GM20000 (cell line): ENCODE measurements around the gene MAPK1.
"Not testable (repeated sequence)": the region's sequence is repeated elsewhere in the genome, so short reads cannot be mapped to it uniquely, and the experiment has no call there.

ENCODE experiments used
- DNase-seq: peaks from one replicate; pipeline ENCODE4 v3.0.0; 2012; ENCODE audit warnings: low spot score
- TF ChIP-seq, protein P1 (sequence below): IDR thresholded peaks from 2 replicates; pipeline ENCODE4 v1.5.1; 2012; ENCODE audit warnings: mild to moderate bottlenecking, control low read depth; ENCODE audit errors: extremely low read depth, missing control alignments

Gene MAPK1

DNA sequence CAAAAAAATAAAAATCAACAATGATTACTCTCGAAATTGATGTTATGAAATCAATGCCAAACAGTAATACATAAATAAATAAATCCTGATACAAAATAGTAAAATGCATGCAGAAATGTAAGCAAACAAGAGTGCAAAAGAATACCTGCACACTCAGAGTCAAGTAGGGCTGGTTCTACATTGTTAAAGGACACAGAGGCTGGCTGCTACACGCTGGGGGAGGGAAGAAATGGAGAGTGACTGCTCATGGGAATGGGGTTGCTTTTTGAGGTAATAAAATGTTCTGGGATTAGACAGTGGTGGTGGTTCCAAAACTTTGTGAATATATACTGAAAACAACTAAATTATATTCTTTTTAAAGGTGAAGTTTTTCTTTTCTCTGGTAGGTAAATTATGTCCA is 32.1 kb downstream of the MAPK1 start:
- TF ChIP-seq, protein P1, sequence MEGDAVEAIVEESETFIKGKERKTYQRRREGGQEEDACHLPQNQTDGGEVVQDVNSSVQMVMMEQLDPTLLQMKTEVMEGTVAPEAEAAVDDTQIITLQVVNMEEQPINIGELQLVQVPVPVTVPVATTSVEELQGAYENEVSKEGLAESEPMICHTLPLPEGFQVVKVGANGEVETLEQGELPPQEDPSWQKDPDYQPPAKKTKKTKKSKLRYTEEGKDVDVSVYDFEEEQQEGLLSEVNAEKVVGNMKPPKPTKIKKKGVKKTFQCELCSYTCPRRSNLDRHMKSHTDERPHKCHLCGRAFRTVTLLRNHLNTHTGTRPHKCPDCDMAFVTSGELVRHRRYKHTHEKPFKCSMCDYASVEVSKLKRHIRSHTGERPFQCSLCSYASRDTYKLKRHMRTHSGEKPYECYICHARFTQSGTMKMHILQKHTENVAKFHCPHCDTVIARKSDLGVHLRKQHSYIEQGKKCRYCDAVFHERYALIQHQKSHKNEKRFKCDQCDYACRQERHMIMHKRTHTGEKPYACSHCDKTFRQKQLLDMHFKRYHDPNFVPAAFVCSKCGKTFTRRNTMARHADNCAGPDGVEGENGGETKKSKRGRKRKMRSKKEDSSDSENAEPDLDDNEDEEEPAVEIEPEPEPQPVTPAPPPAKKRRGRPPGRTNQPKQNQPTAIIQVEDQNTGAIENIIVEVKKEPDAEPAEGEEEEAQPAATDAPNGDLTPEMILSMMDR, result no peak
- DNase-seq, result no peak

- TF ChIP-seq, protein P1, result no peak
- DNase-seq, result no peak
Observed at GRCh38 chr22:21834869-21835268, 32.6 kb downstream of the MAPK1 start.

- DNase-seq, result no peak
- TF ChIP-seq, protein P1, result no peak
Observed at GRCh38 chr22:21832291-21833290, 34.9 kb downstream of the MAPK1 start.

GRCh38 chr22:21829523-21829922 is 37.9 kb downstream of the MAPK1 start:
- DNase-seq, result no peak
- TF ChIP-seq, protein P1, result no peak

DNA sequence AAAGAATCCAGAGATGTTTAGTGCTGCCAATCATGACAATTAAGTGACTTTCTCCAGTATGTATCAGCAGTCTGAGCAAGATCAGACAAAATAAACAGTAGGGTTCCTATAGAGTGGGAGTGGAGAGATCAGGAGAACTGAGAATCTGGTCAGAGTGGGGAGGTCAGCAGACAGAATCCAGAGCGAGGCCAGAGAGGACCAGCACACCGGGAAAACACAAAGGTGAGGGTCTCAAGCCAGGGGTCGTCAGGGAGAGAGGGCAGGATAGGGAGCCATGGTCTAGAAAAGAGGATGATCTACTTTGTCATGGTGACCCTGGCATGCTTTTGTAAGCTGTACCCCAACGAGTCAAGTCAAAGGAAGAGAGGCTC is 39.2 kb downstream of the MAPK1 start:
- TF ChIP-seq, protein P1, result no peak
- DNase-seq, result no peak

- no peak for DNase-seq
- TF ChIP-seq, protein P1, result no peak
Observed at GRCh38 chr22:21827628-21828267, 39.7 kb downstream of the MAPK1 start.

GRCh38 chr22:21826204-21826603 is 41.2 kb downstream of the MAPK1 start:
- TF ChIP-seq, protein P1, result no peak

GRCh38 chr22:21824962-21825361 is 42.5 kb downstream of the MAPK1 start:
- not testable (repeated sequence) for DNase-seq

More at GRCh38 chr22:21826204-21826603, 41.2 kb downstream of the MAPK1 start:
- DNase-seq, result no peak
